Measurements from ENCODE around the gene DERL3. TPM values are rescaled to one million over a fixed set of nuclear protein-coding genes. Genes with fewer than 3 reads are reported as not detected.

DERL3 gene
- total RNA-seq, 1 experiment from 2014 or later, result 9.8 TPM

DNA sequence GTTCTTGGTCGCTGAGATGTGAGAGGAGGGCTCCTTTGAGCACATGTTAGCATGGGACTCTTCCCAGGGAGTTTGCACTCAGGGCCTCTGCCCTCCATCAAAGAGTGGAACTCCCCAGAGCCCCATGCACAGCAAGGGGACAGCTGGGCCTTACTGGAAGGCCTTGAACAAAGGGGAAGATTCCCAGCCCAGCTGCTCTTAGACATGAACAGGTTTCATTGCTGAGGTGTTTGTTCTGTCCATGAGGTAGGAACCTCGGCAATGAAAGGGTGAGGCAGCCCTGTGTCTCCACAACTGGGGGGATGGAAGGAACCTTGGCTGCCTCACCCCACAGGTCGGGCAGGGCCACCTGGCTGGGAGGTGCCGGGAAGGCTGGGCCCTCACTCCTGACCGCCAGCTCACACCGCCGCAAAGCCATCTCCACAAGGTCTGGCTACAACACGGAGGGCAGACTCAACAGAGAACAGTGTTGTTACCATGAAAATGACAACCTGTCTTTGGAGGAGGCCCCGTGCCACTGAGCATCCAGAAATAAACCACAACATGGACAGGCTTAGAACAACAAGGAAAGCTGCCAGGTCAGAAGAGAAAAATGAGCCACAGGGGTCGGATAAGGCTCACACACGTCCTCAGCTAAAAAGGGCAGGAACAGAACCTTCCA, 3.2 kb downstream of the DERL3 start:
- no peak overlapping the region for H3K18ac ChIP-seq (ENCODE audit: insufficient read length, low read depth, low read length)
- H4K8ac ChIP-seq (replicated peaks; ENCODE audit: insufficient read length, low read depth, low read length), result no peak overlapping the region
- Mint-ChIP-seq H3K4me1 (peaks cover 14 to 21% of the 10 kb centered on the region in 2 experiments), H3K27me3 (ENCODE audit: low read depth) (peaks cover 14% of the 10 kb centered on the region), H3K4me3 (no peak overlapping the region), H3K36me3 (ENCODE audit: insufficient read depth in 1 of 3, low read depth in 3 of 3) (peaks cover 8 to 20% (median 18%) of the 10 kb centered on the region in 3 experiments; a peak in 6 of 7 replicates), H3K9me3 (peaks cover 0 to 3% of the 10 kb centered on the region in 2 experiments; a peak in 1 of 5 replicates), H3K27ac (no peak overlapping the region)
- no peak overlapping the region for H2AK5ac ChIP-seq (ENCODE audit: insufficient read length, low read length)
- H3K23me2 ChIP-seq (ENCODE audit: insufficient read length, low read depth, low read length, poor library complexity, severe bottlenecking), result peaks cover 6% of the 10 kb centered on the region
- H2BK20ac ChIP-seq (ENCODE audit: low read depth, low read length, poor library complexity, severe bottlenecking), result no peak overlapping the region
- no peak overlapping the region for H3K4me2 ChIP-seq (ENCODE audit: insufficient read depth, insufficient read length, low read length)
- H3K4ac ChIP-seq (ENCODE audit: low read depth, low read length), result no peak overlapping the region
- no peak overlapping the region for H3T11ph ChIP-seq (ENCODE audit: low read length)
- no peak for DNase-seq
- WGBS (ENCODE audit: extremely low coverage, insufficient read length, low lambda C conversion rate), result no CpG with 5 or more reads among the region's 11 CpGs
- no peak overlapping the region for H3K14ac ChIP-seq (ENCODE audit: insufficient read depth, low read length)
- H2BK120ac ChIP-seq (ENCODE audit: low read depth, low read length, poor library complexity, severe bottlenecking), result no peak overlapping the region
- no peak overlapping the region for H3K27ac ChIP-seq (ENCODE audit: insufficient read length, low read depth, low read length)
- H3K27me3 ChIP-seq (ENCODE audit: insufficient read depth, low read length), result no peaks in the 10 kb centered on the region; the same call in 1 of the 2 replicates
- H3K79me2 ChIP-seq (ENCODE audit: insufficient read depth, low read length), result no peaks in the 10 kb centered on the region
- no peak overlapping the region for H4K5ac ChIP-seq (ENCODE audit: insufficient read length, low read depth, low read length)
- H2BK15ac ChIP-seq (ENCODE audit: low read depth, low read length), result no peak overlapping the region
- H3K9me3 ChIP-seq (ENCODE audit: control insufficient read depth, low read depth, low read length), result no peaks in the 10 kb centered on the region
- no peak overlapping the region for H3K23ac ChIP-seq (ENCODE audit: insufficient read length, low read depth, low read length)
- H2AFZ ChIP-seq (ENCODE audit: low read length), result no peak overlapping the region
- no peak overlapping the region for H4K91ac ChIP-seq (ENCODE audit: insufficient read length, low read depth, low read length)
- no peak overlapping the region for H3K56ac ChIP-seq (ENCODE audit: insufficient read length, low read depth, low read length)
- H2BK12ac ChIP-seq (ENCODE audit: insufficient read length, low read depth, low read length), result no peak overlapping the region
- no peak overlapping the region for H3K9ac ChIP-seq (ENCODE audit: extremely low read depth, insufficient read length, low read length)
- no peaks in the 10 kb centered on the region for H3K79me1 ChIP-seq (ENCODE audit: insufficient read depth, low read depth, low read length, poor library complexity, severe bottlenecking)
- H4K20me1 ChIP-seq (ENCODE audit: control insufficient read depth, insufficient read depth, insufficient read length), result no peaks in the 10 kb centered on the region
- no peak overlapping the region for H2BK5ac ChIP-seq (ENCODE audit: insufficient read length, low read length)
- TF ChIP-seq CTCF (conservative IDR thresholded peaks at IDR 0.05), result no peak
- no peaks in the 10 kb centered on the region; the same call in 1 of the 2 replicates for H3K4me1 ChIP-seq (ENCODE audit: insufficient read depth, low read length)
